Activated T-cell treated with anti-CD3 and anti-CD28 coated beads, Interleukin-2, amount 50 U/mL, for 4 hours (primary cell): ENCODE measurements around the gene VPS4A. TPM values are rescaled to one million over a fixed set of nuclear protein-coding genes. Genes with fewer than 3 reads are reported as not detected.

Experiments
- ATAC-seq, 2 donors: fragments of 200-7000 bp; cut with Tn5 transposase; one replicate each; pipeline ENCODE4 v1.10.0; 2021
- DNase-seq: peaks from one replicate; pipeline ENCODE4 v3.0.0-alpha.2; 2020
- H3K27me3 Mint-ChIP-seq: one replicate; pipeline ENCODE4 v1.8.0; 2021; ENCODE audit warnings: low read depth, mixed read lengths
- H3K36me3 Mint-ChIP-seq: one replicate; pipeline ENCODE4 v1.8.0; 2022; ENCODE audit warnings: mixed read lengths; ENCODE audit not compliant: insufficient read depth
- H3K4me1 Mint-ChIP-seq: one replicate; pipeline ENCODE4 v1.8.0; 2021; ENCODE audit warnings: low read depth, mixed read lengths
- H3K4me3 Mint-ChIP-seq: one replicate; pipeline ENCODE4 v1.8.0; 2021; ENCODE audit warnings: mild to moderate bottlenecking, moderate library complexity, mixed read lengths
- H3K9me3 Mint-ChIP-seq: one replicate; pipeline ENCODE4 v1.8.0; 2021; ENCODE audit warnings: mixed read lengths
- total RNA-seq, 3 donors: library from RNA; stranded (reverse); gene quantifications; one replicate each; pipeline ENCODE4 v1.2.1, GENCODE V29; 2021

VPS4A gene
- total RNA-seq, 3 donors from 2014 or later, result 41.5 to 45.8 (median 44.1) TPM

DNA sequence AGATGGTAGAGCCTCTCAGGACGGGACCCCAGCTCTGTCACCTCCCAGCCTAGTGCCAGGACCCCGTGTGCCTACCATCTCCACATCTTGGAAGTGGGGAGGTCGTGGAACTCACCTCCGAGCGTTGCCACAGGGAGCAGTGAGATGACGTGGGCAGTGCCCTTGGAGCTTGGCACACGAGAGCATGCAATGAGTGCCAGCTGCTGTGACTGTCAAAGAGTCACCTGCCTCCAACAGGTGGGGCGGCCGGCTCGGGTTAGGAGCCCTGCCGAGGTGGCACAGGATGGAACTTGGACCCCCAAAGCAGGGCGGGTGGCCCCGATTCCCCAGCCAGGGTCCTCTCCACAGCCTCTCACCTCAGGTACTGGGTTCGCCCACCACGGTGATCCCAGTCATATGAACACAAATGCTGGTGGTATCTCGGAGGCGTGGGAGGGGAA, 5.5 kb downstream of the VPS4A start:
- Mint-ChIP-seq H3K36me3 (peaks cover 21% of the 10 kb centered on the region), H3K9me3 (no peaks in the 10 kb centered on the region), H3K4me1 (peaks cover 20% of the 10 kb centered on the region), H3K27me3 (no peaks in the 10 kb centered on the region), H3K4me3 (no peak overlapping the region)
- DNase-seq, result no peak
- no peak for ATAC-seq

DNA sequence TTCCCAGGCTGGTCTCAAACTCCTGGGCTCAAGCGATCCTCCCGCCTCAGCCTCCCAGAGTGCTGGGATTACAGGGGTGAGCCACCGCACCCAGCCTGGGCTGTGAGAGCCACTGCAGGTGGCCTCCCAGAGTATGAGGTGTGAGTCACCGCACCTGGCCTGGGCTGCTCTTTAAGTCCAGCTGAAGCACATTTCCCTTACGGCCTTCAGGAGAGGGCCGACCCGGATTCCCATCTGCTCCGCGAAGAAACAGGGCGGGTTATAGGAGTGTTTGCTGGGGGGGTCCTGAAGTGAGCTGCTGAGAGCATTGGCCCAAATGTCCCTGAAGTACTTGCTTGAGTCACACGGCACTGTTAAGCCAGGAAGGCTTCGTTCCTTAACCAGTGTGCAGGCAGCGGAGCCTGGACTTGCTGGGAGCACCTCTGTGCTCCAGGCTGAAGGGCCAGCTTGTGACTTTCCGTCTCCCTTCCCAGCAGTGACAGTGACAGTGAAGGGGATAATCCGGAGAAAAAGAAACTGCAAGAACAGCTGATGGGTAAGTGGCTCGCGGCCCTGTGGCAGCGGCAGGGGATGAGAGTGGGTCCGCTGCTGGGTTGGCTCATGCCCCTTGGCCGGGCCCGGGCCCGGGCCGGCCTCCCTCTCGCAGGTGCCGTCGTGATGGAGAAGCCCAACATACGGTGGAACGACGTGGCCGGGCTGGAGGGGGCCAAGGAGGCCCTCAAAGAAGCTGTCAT, 7.2 kb downstream of the VPS4A start:
- peaks cover 31% of the 10 kb centered on the region for H3K36me3 Mint-ChIP-seq
- no peak for DNase-seq
- H3K9me3 Mint-ChIP-seq, result no peaks in the 10 kb centered on the region
- no peak for ATAC-seq
- H3K4me3 Mint-ChIP-seq, result no peak overlapping the region
- H3K27me3 Mint-ChIP-seq, result no peaks in the 10 kb centered on the region
- peaks cover 11% of the 10 kb centered on the region for H3K4me1 Mint-ChIP-seq

DNA sequence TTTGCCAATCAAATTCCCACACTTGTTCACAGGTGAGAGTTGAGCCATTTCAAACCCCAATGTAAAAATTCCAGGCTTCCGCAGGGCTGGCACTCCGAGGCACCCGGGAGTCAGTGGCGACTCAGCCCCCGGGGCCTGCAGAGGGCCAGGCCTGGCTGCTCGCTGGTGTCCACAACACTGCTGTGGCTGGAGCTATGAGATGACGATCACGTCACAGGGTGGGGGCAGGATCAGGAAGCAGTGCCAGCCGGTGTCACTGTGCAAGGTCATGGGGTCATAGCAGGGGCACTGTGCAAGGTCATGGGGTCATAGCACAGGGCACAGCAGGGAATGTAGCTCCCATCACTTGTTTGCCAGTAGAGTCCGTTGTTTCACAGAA, 7.8 kb downstream of the VPS4A start:
- H3K27me3 Mint-ChIP-seq, result no peaks in the 10 kb centered on the region
- DNase-seq (no peak), ATAC-seq (no peak)
- H3K36me3 Mint-ChIP-seq, result peaks cover 30% of the 10 kb centered on the region
- H3K4me3 Mint-ChIP-seq, result no peak overlapping the region
- peaks cover 5% of the 10 kb centered on the region for H3K4me1 Mint-ChIP-seq
- H3K9me3 Mint-ChIP-seq, result no peaks in the 10 kb centered on the region

DNA sequence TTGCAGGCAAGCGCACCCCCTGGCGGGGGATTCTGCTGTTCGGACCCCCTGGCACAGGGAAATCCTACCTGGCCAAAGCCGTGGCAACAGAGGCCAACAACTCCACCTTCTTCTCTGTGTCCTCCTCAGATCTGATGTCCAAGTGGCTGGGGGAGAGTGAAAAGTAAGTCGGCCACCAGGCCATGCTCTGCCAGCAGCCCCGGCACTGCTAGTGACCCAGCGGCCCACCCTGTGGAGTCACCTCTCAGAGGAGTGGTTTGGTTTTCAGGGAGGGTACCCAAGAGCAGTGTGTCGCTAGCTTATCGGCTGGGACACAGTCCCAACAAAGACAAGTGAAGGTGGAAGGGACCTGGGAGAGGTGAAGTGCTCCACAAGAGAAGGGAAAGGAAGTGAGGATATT, 8.2 kb downstream of the VPS4A start:
- H3K9me3 Mint-ChIP-seq, result no peaks in the 10 kb centered on the region
- H3K36me3 Mint-ChIP-seq, result peaks cover 30% of the 10 kb centered on the region
- ATAC-seq (no peak), DNase-seq (no peak)
- H3K4me1 Mint-ChIP-seq, result peaks cover 2% of the 10 kb centered on the region
- no peak overlapping the region for H3K4me3 Mint-ChIP-seq
- no peaks in the 10 kb centered on the region for H3K27me3 Mint-ChIP-seq

DNA sequence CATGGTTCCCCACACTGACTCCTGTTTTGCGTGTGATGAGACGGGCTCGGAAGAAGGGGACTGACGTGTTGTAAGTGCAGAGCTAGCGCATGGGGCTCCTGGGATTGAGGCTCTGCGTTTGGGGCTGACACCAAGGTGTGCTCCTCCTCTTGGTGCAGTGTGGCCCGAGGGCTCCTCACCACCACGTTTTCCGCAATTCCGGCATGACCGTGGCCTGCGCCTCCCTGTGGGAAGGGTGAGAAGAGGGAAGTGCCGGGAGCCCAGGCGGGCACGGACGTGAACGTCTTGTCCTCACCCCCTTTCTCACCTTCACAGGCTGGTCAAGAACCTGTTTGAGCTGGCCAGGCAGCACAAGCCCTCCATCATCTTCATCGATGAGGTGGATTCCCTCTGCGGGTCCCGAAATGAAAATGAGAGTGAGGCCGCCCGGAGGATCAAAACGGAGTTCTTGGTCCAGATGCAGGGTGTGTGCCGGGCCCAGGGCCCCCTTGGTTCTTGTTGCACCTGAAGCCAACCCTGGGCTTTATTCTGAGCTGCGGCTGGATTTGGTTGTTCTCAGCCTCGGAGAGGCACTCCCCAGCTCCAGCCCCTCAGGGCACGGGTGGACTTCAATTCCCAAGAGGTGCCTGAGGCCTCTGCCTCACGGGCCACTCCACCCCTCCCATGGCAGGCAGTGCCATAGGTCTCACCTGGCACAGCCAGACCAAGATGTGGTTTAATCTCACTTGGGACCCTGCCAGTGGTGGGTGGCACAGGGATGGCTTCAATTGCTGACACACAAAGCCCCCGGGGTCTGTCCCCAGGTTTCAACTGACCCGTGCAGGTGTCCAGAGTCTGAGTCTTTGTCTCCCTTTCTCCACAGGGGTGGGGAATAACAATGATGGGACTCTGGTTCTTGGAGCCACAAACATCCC, 8.9 kb downstream of the VPS4A start:
- ATAC-seq (no peak), DNase-seq (no peak)
- H3K4me1 Mint-ChIP-seq, result peaks cover 5% of the 10 kb centered on the region
- no peak overlapping the region for H3K4me3 Mint-ChIP-seq
- H3K9me3 Mint-ChIP-seq, result no peaks in the 10 kb centered on the region
- peaks cover 30% of the 10 kb centered on the region for H3K36me3 Mint-ChIP-seq
- no peaks in the 10 kb centered on the region for H3K27me3 Mint-ChIP-seq

DNA sequence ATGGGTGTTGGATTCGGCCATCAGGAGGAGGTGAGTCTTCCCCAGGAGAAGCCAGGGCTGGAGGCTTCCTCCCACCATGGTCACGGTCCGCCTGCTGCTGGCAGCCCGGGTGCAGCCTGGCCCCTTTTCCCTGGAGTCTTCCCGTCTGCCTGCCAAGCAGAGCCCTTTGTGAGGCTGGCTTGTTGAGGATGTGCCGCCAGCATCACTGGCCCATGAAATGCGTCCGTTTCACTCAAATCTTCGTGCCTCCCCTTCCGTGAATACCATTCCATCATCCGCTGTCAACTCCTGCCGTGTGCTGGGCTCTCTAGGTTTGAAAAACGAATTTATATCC, 9.6 kb downstream of the VPS4A start:
- ATAC-seq (no peak), DNase-seq (no peak)
- Mint-ChIP-seq H3K4me1 (peaks cover 6% of the 10 kb centered on the region), H3K9me3 (no peaks in the 10 kb centered on the region), H3K36me3 (peaks cover 30% of the 10 kb centered on the region), H3K27me3 (no peaks in the 10 kb centered on the region), H3K4me3 (no peak overlapping the region)

DNA sequence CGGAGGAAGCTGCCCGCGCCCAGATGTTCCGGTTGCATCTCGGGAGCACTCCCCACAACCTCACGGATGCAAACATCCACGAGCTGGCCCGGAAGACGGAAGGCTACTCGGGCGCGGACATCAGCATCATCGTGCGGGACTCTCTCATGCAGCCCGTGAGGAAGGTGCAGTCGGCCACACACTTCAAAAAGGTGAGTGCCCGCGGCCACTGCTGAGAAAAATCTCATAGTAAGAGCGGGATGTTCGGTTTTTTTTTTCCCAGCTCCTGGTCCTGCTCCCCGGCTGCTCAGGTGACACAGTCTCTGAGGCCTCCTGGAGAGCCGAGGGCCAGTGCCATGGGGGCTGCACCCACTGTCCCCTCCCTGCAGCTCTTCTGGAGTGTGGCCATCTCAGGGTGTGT, 9.9 kb downstream of the VPS4A start:
- H3K36me3 Mint-ChIP-seq, result peaks cover 28% of the 10 kb centered on the region
- ATAC-seq (no peak), DNase-seq (no peak)
- no peak overlapping the region for H3K4me3 Mint-ChIP-seq
- peaks cover 8% of the 10 kb centered on the region for H3K4me1 Mint-ChIP-seq
- no peaks in the 10 kb centered on the region for H3K27me3 Mint-ChIP-seq
- no peaks in the 10 kb centered on the region for H3K9me3 Mint-ChIP-seq

DNA sequence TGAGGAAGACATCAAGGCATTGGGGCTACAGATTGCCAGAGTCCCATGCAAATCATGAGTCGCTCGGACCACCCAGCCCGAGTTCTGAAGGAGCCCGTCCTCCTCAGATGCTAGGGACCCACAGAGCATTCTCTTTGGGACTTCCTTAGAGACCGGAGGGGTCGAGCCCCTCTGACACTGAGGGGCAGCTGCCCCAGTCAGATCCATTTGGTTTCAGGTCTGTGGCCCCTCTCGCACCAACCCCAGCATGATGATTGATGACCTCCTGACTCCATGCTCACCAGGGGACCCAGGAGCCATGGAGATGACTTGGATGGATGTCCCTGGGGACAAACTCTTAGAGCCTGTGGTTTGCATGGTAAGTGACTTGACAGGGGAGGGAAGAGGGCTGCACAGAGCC, 11.2 kb downstream of the VPS4A start:
- H3K4me3 Mint-ChIP-seq, result no peak overlapping the region
- H3K9me3 Mint-ChIP-seq, result no peaks in the 10 kb centered on the region
- H3K27me3 Mint-ChIP-seq, result no peaks in the 10 kb centered on the region
- H3K36me3 Mint-ChIP-seq, result peaks cover 30% of the 10 kb centered on the region
- DNase-seq (no peak), ATAC-seq (no peak)
- peaks cover 21% of the 10 kb centered on the region for H3K4me1 Mint-ChIP-seq

DNA sequence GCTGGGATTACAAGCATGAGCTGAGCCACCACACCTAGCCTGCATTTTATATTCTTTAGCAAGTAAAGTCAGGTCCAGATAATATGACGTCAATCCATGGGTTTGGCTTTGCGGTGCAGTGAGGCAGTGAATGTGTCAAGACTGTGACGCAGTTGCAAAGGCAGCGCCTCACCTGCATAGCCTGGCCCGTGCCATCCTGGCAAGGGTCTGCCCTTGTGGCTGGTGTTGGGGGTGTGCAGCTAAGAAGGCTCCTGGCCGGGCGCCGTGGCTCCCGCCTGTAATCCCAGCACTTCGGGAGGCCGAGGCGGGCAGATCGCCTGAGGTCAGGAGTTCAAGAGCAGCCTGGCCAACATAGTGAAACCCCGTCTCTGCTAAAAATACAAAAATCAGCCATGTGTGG, 12.3 kb downstream of the VPS4A start:
- no peak for ATAC-seq
- Mint-ChIP-seq H3K9me3 (no peaks in the 10 kb centered on the region), H3K27me3 (no peaks in the 10 kb centered on the region), H3K36me3 (peaks cover 30% of the 10 kb centered on the region), H3K4me1 (peaks cover 28% of the 10 kb centered on the region), H3K4me3 (no peak overlapping the region)
- DNase-seq, result no peak

DNA sequence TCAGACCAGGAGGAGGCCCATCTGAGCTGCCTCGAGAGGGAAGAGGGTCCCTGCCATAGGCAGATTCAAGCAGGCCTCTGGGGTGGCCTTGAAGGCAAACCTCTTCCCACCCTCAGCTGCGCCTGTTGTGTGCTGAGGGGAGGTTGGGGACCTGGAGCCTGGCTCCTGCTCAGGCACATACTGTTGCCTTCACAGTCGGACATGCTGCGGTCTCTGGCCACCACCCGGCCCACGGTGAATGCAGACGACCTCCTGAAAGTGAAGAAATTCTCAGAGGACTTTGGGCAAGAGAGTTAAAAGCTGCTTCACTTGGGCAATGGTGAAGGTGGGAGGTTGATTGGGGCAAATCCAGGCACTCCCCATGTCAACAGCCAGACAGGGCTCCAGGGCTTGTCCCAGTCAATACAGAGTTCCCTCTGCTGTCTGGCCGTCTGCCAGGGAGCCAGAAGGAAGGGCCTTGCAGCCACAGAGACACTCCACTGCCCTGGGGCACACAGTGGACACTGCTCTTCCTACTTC, 12.9 kb downstream of the VPS4A start:
- Mint-ChIP-seq H3K27me3 (no peaks in the 10 kb centered on the region), H3K9me3 (no peaks in the 10 kb centered on the region), H3K36me3 (peaks cover 30% of the 10 kb centered on the region), H3K4me1 (peaks cover 35% of the 10 kb centered on the region), H3K4me3 (no peak overlapping the region)
- DNase-seq, result no peak
- no peak for ATAC-seq

DNA sequence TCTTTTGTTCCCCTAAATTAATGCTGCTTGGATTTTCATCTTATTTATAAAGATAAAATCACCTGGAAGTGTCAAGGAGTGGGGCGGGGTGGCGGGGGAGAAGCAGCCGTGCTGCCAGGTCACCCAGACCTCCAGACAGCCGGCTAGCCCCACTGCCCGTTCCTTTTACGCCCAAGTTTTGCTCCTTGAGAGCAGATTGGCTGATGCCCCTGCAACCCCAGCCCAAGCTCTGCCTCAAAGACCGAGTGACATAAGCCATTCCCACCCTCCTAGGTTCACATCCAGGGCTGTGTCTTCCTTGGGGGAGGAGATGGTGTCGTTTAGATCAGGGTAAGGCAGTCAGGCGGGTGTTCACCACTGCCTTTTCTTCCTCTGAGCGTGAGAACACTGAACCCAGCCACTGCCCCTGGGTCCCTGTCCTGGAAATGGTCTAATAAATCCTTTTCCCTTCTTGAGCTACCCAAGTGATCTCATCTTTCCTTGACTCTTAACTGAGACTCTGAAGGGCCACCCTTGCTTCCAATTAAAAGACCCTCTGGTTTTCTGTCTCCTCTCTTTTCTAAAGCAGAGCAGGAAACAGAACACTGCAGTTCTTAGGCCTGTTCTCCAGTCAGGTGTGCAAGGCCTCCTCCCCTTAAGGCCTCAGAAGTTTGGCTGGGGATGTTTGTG, 13.6 kb downstream of the VPS4A start:
- DNase-seq (no peak), ATAC-seq (no peak)
- Mint-ChIP-seq H3K9me3 (no peaks in the 10 kb centered on the region), H3K4me1 (peaks cover 40% of the 10 kb centered on the region), H3K27me3 (no peaks in the 10 kb centered on the region), H3K4me3 (no peak overlapping the region), H3K36me3 (peaks cover 26% of the 10 kb centered on the region)

DNA sequence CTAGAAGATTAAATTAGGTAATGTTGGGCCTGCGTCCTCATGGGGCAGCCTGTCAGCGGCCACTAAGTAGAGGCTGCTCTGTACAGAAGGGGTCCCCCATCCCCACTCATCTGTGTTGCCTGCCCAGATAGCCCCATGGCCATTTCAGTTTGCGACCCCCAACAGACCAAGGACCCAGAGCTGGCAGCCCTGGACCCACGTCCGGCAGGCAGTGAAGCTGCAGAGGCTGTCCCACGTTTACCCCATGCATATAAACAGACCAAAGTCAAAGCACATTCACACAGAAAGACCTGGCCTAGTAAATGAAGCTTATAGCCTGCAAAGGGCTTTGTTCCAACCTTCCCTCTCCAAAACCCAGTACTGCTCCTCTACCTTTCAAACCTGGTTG, 14.6 kb downstream of the VPS4A start:
- Mint-ChIP-seq H3K9me3 (no peaks in the 10 kb centered on the region), H3K4me3 (peak overlapping the region; percentile 66), H3K4me1 (peaks cover 40% of the 10 kb centered on the region), H3K27me3 (no peaks in the 10 kb centered on the region), H3K36me3 (peaks cover 24% of the 10 kb centered on the region)
- ATAC-seq (no peak), DNase-seq (no peak)

DNA sequence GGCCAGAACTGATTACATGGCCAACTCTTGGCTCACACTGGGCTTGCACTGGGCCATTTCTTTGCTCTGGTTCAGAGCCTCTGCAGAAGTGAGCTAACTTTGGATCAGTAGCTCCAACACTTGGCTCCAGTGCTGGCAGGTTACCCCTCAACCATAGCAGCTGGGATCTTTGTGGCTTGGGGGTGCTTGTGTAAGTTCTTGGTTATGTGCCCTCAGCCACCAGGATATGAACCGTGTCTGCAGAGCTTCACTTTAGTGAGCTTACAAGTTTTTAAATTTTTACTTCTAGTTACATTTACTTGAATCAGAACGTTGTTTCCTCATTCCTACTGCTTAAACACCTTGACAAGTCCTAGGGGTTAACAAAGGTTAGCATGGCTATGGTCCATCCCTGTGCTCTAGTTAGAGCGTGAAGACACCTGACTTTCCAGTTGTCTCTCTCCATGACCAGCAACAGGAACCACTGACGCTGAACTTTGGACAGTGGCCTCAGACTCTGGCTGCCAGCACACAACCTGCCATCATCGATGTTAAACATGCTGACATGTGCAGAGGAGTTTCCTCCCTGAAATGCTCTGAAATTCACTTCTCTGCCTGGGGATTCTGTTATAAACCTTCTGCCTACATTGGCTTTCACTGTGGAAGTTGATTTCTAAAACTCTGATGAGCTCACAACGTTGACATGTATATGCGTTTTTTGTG, 15.2 kb downstream of the VPS4A start:
- Mint-ChIP-seq H3K4me3 (peak overlapping the region; percentile 66), H3K9me3 (no peaks in the 10 kb centered on the region), H3K36me3 (peaks cover 20% of the 10 kb centered on the region), H3K27me3 (no peaks in the 10 kb centered on the region), H3K4me1 (peaks cover 40% of the 10 kb centered on the region)
- no peak for ATAC-seq
- no peak for DNase-seq
